GM18951 (cell line): ENCODE measurements around the gene CLASP2.
"Not testable (repeated sequence)": the region's sequence is repeated elsewhere in the genome, so short reads cannot be mapped to it uniquely, and the experiment has no call there.

ENCODE experiments used
- POLR2A ChIP-seq: IDR thresholded peaks from 4 replicates; pipeline ENCODE4 v1.6.1; 2011; ENCODE audit warnings: mild to moderate bottlenecking; ENCODE audit not compliant: insufficient read length, insufficient read depth; ENCODE audit errors: extremely low read depth
- in situ Hi-C: fragments of 300-500 bp; cut with MboI; formaldehyde crosslinking; loops from one replicate; pipeline ENCODE4 v1.12.0; 2022; ENCODE audit warnings: low sequenced_read_pairs, mixed read lengths, inconsistent platforms; ENCODE audit not compliant: unreplicated experiment

The CLASP2 gene

DNA sequence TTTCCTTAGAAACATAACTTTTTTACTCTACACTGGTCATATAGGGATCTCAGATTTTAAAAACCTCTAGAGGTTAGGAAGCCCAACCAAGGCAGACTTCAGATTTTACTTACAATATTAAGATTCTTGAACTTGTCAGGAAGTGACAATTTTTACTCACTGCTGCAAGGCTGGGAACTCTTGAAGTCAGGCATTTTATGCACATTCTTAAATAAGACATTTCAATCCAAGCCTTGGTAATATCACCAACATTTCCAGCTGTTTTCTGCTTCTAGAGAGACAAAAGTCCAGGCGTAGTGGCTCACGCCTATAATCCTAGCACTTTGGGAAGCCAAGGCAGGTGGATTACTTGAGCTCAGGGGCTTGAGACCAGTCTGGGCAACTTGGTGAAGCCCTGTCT lies 244.2 kb downstream of the CLASP2 start:
- no peak for TF ChIP-seq POLR2A
- in situ Hi-C loops = no loop called here

DNA sequence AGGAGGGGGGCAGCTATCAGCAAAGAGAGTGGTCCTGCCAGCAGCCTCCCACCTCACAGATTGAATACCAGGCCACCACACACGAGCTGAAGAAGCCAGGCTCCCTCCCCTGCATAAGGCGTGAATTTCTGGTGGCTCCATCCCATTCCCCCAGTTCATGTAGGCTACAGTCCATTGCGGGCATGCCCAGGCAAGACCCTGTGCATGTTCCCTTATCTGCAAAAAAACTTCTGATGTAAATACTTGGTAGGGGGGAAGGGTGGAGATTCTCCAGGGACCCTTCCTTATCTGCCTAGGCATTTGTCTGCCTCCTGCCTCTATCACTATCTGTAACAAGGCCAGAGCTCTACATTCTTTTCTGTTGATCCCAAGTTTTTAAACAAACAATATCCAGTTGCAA lies 250.3 kb downstream of the CLASP2 start:
- no peak for TF ChIP-seq POLR2A
- in situ Hi-C loops = no loop called here

DNA sequence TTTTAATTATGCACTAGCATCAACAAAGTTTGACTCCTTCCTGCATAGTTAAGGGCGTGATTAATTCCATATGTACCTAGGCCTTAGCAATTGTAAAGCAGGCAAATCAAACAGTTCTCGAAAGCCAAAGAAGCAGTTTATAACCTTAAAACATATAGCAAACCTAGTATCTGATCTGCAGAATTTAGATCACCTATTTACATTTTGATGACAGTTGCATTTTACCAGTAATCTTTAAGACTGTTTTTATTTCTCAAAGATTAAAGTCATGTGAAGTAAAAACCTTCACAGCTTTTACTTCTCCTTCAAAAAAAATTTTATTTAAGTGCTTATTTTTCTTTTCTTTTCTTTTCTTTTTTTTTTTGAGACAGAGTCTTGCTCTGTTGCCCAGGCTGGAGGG lies 257.0 kb downstream of the CLASP2 start:
- in situ Hi-C loops = no loop called here
- TF ChIP-seq POLR2A = no peak

DNA sequence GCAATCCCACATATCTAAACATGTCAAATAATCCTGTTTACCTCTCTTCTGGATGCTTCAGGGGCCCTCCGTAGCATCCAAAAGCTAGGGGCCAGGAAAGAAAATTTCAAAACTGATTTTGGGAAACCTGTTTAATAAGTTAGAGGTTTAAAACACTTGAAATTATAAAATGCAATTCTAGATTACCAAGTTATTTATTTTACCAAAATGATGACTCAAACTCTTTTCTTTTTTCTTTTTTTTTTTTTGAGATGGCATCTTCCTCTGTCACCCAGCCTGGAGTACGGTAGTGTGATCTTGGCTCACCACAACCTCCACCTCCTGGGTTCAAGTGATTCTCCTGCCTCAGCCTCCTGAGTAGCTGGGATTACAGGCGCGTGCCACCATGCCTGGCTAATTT lies 258.5 kb downstream of the CLASP2 start:
- in situ Hi-C loops = not testable (repeated sequence)

DNA sequence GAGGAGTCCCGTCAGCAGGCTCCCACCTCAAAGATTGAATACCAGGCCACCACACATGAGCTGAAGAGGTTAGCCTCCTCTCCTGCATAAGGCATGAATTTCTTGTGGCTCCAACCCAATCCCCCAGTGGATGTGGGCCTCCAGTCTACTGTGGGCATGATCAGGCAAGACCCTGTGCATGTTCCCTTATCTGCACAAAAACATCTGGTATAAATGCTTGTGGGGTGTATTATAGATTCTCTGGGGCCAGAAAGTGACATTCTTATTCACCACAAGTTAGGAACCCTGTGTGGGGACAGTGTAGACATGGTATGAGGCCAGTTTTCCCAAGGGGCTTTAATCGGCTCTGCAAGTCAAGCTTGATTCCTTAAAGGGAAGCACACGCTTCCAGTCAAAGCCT lies 259.6 kb downstream of the CLASP2 start:
- in situ Hi-C loops = no loop called here
- TF ChIP-seq POLR2A = no peak

DNA sequence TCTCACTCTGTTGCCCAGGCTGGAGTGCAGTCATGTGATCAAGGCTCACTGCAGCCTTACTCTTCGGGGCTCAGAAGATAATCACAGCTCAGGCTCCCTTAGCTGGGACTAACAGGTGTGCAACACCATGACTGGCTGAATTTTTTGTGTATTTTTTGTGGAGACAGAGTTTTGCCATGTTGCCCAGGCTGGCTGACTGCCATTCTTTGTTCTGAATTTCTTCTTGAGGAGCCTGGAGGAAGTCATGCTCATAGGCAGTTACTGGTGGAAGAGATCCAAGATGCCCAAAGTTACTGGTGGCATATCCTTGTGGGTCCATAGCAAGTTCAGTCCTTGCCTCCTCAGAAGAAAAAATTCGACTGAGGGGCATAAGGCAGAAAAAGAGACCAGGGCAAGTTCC lies 261.3 kb downstream of the CLASP2 start:
- in situ Hi-C loops = no loop called here
- TF ChIP-seq POLR2A = no peak

DNA sequence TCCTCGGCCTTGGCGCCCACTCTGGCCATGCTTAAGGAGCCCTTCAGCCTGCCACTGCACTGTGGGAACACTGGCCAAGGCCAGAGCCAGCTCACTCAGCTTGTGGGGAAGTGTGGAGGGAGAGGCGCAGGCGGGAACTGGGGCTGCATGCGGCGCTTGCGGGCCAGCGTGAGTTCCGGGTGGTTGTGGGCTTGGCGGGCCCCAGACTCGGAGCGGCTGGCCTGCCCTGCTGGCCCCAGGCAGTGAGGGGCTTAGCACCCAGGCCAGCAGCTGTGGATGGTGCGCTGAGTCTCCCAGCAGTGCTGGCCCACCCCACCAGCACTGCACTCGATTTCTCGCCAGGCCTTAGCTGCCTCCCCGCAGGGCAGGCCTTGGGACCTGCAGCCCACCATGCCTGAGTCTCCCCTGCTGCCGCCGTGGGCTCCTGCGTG lies 264.7 kb downstream of the CLASP2 start:
- no peak for TF ChIP-seq POLR2A
- in situ Hi-C loops = no loop called here

DNA sequence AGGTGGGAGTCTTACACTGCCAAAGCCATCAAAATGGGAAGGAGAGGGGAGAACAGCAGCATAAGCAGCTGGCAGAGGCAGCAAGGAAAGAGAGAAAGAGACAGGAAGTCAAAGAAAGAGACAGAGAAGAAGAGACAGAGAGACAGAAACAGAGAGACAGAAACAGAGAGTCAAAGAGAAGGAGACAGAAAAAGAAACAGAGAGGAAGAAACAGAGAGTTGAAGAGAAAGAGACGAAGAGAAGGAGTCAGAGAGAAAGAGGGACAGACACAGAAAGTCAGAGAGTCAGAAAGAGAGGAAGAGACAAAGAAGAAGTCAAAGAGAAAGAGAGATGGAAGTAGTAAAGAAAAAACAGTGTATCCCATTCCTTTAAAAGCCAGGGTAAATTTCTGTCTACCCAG lies 266.1 kb downstream of the CLASP2 start:
- in situ Hi-C loops = not testable (repeated sequence)

DNA sequence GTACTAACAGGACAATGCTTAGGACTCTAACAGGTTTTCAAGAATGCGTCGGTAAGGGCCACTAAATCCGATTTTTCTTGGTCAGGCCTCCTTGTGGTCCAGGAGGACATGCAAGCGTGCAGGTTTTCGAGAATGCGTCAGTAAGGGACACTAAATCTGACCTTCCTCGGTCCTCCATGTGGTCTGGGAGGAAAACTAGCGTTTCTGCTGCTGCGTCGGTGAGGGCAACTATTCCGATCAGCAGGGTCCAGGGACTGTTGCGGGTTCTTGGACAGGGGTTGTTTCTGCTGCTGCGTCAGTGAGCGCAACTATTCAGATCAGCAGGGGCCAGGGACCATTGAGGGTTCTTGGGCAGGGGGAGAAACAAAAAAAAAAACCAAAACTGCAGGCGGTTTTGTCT lies 270.1 kb downstream of the CLASP2 start:
- in situ Hi-C loops = no loop called here
- TF ChIP-seq POLR2A = no peak

DNA sequence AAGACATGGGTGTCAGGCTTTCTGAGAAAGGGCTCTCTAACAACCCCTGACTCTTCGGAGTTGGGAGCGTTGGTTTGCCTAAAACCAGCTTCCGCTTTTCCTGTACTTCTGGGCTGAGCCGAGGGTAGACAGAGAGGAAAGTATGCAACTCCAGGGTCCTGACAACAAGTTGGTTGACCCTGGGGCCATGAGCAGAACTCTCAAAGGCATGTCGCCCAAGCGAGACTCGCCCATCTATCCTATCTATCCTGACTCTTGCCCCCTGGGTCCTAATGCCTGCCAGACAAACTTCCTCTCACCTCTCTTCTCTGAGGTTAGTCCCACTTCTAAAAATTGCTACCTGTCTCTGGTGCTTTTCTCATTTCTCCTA lies 270.8 kb downstream of the CLASP2 start:
- in situ Hi-C loops = not testable (repeated sequence)
